HG03060 (cell line): Measurements from ENCODE around the gene TMPRSS13.

Experiments
- ATAC-seq: cut with Tn5 transposase; IDR thresholded peaks from one replicate; pipeline ENCODE4 v1.9.1; 2021; ENCODE audit warnings: low read depth, moderate number of reproducible peaks; ENCODE audit not compliant: unreplicated experiment

Gene TMPRSS13

GRCh38 chr11:117914991-117915618 is 14.1 kb downstream of the TMPRSS13 start:
- ATAC-seq = no peak

- ATAC-seq = no peak
Measured at GRCh38 chr11:117914398-117914761, 14.8 kb downstream of the TMPRSS13 start.

GRCh38 chr11:117913736-117914397 is 15.3 kb downstream of the TMPRSS13 start:
- ATAC-seq = no peak

GRCh38 chr11:117912497-117912896 is 16.7 kb downstream of the TMPRSS13 start:
- ATAC-seq = no peak

GRCh38 chr11:117911694-117912093 is 17.5 kb downstream of the TMPRSS13 start:
- no peak for ATAC-seq

GRCh38 chr11:117910941-117911655 is 18.1 kb downstream of the TMPRSS13 start:
- no peak for ATAC-seq

- no peak for ATAC-seq
Measured at GRCh38 chr11:117910525-117910924, 18.7 kb downstream of the TMPRSS13 start.

GRCh38 chr11:117909611-117910382 is 19.4 kb downstream of the TMPRSS13 start:
- ATAC-seq = no peak

- ATAC-seq = no peak
Measured at GRCh38 chr11:117908959-117909610, 20.1 kb downstream of the TMPRSS13 start.

- no peak for ATAC-seq
Measured at GRCh38 chr11:117908109-117908895, 20.9 kb downstream of the TMPRSS13 start.

- no peak for ATAC-seq
Measured at GRCh38 chr11:117907276-117908108, 21.7 kb downstream of the TMPRSS13 start.

GRCh38 chr11:117906710-117907109 is 22.5 kb downstream of the TMPRSS13 start:
- ATAC-seq = no peak

GRCh38 chr11:117906126-117906525 is 23.1 kb downstream of the TMPRSS13 start:
- ATAC-seq = no peak

GRCh38 chr11:117905524-117905923 is 23.7 kb downstream of the TMPRSS13 start:
- ATAC-seq = no peak

- ATAC-seq = no peak
Measured at GRCh38 chr11:117903505-117904382, 25.5 kb downstream of the TMPRSS13 start.

GRCh38 chr11:117902001-117902845 is 27.0 kb downstream of the TMPRSS13 start:
- no peak for ATAC-seq

- no peak for ATAC-seq
Measured at GRCh38 chr11:117901601-117902000, 27.6 kb downstream of the TMPRSS13 start.
